Measurements from ENCODE around the gene CEP120. TPM values are rescaled to one million over a fixed set of nuclear protein-coding genes. Genes with fewer than 3 reads are reported as not detected.
"Not testable (repeated sequence)": the region's sequence is repeated elsewhere in the genome, so short reads cannot be mapped to it uniquely, and the experiment has no call there.

The CEP120 gene
- total and polyA plus RNA-seq, 10 donors, result 9.2 to 43.3 (median 29.5) TPM

- DNase-seq, result no peak
- H3K4me3 ChIP-seq, result no peak overlapping the region
- 68 to 89% (median 79%) methylated on average over 2 of the region's 2 CpGs for WGBS, 5 donors
- no peaks in the 10 kb centered on the region for H3K4me1 ChIP-seq
- no peaks in the 10 kb centered on the region for H3K9me3 ChIP-seq
- no peaks in the 10 kb centered on the region for H3K27me3 ChIP-seq (replicated peaks in 1 of 7)
- peaks cover 0 to 15% (median 2%) of the 10 kb centered on the region in 6 donors for H3K36me3 ChIP-seq
- TF ChIP-seq CTCF (IDR thresholded peaks at IDR 0.05 in 8 of 11, conservative IDR thresholded peaks at IDR 0.05 in 3 of 11) (no peak), POLR2AphosphoS5 (IDR thresholded peaks at IDR 0.05) (no peak), POLR2A (IDR thresholded peaks at IDR 0.05) (no peak)
- no peak overlapping the region for H3K27ac ChIP-seq
- intact Hi-C loops (cut with DNase I; ENCODE audit: low total_unique reads), result no loop called here
Measured at GRCh38 chr5:123340928-123341327, 82.3 kb downstream of the CEP120 start.

GRCh38 chr5:123308377-123308776 lies 114.8 kb downstream of the CEP120 start:
- DNase-seq; H3K4me3 ChIP-seq; H3K27ac ChIP-seq; H3K4me1 ChIP-seq; H3K9me3 ChIP-seq; H3K36me3 ChIP-seq; H3K27me3 ChIP-seq (replicated peaks in 1 of 7); intact Hi-C loops (cut with DNase I; ENCODE audit: low total_unique reads): not testable (repeated sequence)
- WGBS, 5 donors, result 77 to 83% (median 80%) methylated on average over 9 of the region's 9 CpGs

DNA sequence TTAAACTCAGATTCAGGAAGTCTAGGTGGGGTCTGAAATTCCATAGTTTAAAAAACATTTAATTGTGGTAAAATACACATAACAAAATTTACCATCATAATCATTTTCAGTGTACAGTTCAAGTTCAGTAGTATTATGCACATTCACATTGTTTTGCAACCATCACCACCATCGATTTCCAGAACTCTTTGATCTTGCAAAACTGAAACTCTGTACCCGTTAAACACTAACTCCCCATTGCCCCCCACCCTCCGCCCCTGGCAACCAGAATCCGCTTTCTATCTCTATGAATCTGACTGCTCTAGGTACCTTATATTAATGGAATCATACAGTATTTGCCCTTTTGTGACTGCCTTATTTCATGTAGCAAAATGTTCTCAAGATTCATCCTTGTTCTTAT lies 117.5 kb downstream of the CEP120 start:
- intact Hi-C loops (cut with DNase I; ENCODE audit: low total_unique reads), result no loop called here
- no peaks in the 10 kb centered on the region for H3K4me1 ChIP-seq

DNA sequence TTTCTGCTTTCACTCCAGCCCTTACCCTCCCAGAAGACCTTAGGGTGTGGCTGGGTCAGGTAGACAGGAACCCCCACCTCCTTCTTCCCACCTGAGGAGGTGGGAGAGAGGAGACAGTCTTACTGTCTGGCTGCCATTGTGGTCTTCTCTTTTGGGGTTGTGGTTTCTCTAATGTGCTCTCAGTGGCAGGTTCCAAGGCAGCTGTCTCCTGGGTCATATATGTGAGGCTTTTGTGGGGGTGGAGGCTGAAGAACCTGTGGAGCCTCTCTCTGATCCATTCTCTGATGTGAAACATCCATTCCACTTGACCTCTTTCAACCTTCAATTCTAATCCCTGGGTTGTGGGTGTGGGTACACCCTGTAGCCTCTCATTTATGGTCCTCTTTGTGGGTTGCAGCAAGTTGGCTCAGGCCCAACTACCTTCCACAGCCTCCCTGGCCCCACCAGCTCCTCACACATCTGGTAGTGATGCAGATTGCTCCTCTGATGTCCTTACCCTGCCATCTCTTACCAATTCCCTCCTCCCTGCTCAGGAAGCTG lies 118.4 kb downstream of the CEP120 start:
- intact Hi-C loops (cut with DNase I; ENCODE audit: low total_unique reads), result no loop called here
- Histone ChIP-seq H3K27me3 (replicated peaks in 1 of 7) (no peaks in the 10 kb centered on the region), H3K4me1 (no peaks in the 10 kb centered on the region), H3K4me3 (no peak overlapping the region), H3K36me3 (no peaks in the 10 kb centered on the region), H3K9me3 (peaks cover 0 to 8% (median 5%) of the 10 kb centered on the region in 8 donors), H3K27ac (no peak overlapping the region)
- no peak for DNase-seq
- TF ChIP-seq POLR2AphosphoS5 (IDR thresholded peaks at IDR 0.05), result no peak

More for the DNA sequence above, 117.5 kb downstream of the CEP120 start:
- TF ChIP-seq POLR2A (IDR thresholded peaks at IDR 0.05) (no peak), CTCF (IDR thresholded peaks at IDR 0.05 in 8 of 11, conservative IDR thresholded peaks at IDR 0.05 in 3 of 11) (no peak), POLR2AphosphoS5 (IDR thresholded peaks at IDR 0.05) (no peak)
- Histone ChIP-seq H3K9me3 (no peaks in the 10 kb centered on the region), H3K27ac (no peak overlapping the region), H3K27me3 (replicated peaks in 1 of 7) (no peaks in the 10 kb centered on the region), H3K36me3 (no peaks in the 10 kb centered on the region), H3K4me3 (no peak overlapping the region)
- 80 to 89% (median 82%) methylated on average over 4 of the region's 4 CpGs for WGBS, 5 donors
- DNase-seq, result no peak

- 71 to 87% (median 79%) methylated on average over 3 of the region's 3 CpGs for WGBS, 5 donors
Measured at GRCh38 chr5:123303802-123304201, 119.4 kb downstream of the CEP120 start.

More at GRCh38 chr5:123303802-123304201, 119.4 kb downstream of the CEP120 start:
- no peaks in the 10 kb centered on the region for H3K4me1 ChIP-seq
- peaks cover 0 to 18% (median 10%) of the 10 kb centered on the region in 8 donors for H3K9me3 ChIP-seq
- no peak overlapping the region for H3K4me3 ChIP-seq
- DNase-seq, result no peak
- TF ChIP-seq POLR2AphosphoS5 (IDR thresholded peaks at IDR 0.05), result no peak
- no peak for TF ChIP-seq CTCF (IDR thresholded peaks at IDR 0.05 in 8 of 11, conservative IDR thresholded peaks at IDR 0.05 in 3 of 11)
- no peak for TF ChIP-seq POLR2A (IDR thresholded peaks at IDR 0.05)
- intact Hi-C loops (cut with DNase I; ENCODE audit: low total_unique reads), result no loop called here
- H3K27me3 ChIP-seq (replicated peaks in 1 of 7), result no peaks in the 10 kb centered on the region
- H3K36me3 ChIP-seq, result no peaks in the 10 kb centered on the region
- no peak overlapping the region for H3K27ac ChIP-seq
